Neuronal stem cell (in vitro differentiated cells): ENCODE results near the gene SAMD11.

Experiments used
- DNase-seq: peaks from one replicate; pipeline ENCODE4 v3.0.0-alpha.2; 2013; ENCODE audit warnings: low spot score
- H2AFZ ChIP-seq: one replicate; pipeline ENCODE4 v1.6.1; 2013; ENCODE audit warnings: mild to moderate bottlenecking, low read length, inconsistent platforms
- H2AK5ac ChIP-seq: 2 replicates; pipeline ENCODE4 v1.6.1; 2013; ENCODE audit warnings: low read depth, mild to moderate bottlenecking, inconsistent platforms, low read length, moderate library complexity, mixed read lengths
- H2BK120ac ChIP-seq: 2 replicates; pipeline ENCODE4 v1.6.1; 2013; ENCODE audit warnings: low read depth, mild to moderate bottlenecking, inconsistent platforms, low read length, moderate library complexity, mixed read lengths
- H2BK12ac ChIP-seq: one replicate; pipeline ENCODE4 v1.6.1; 2013; ENCODE audit warnings: low read length, inconsistent platforms
- H2BK15ac ChIP-seq: 2 replicates; pipeline ENCODE4 v1.6.1; 2013; ENCODE audit warnings: mild to moderate bottlenecking, low read length, inconsistent platforms, mixed read lengths
- H2BK5ac ChIP-seq: one replicate; pipeline ENCODE4 v1.6.1; 2013; ENCODE audit warnings: inconsistent platforms, mild to moderate bottlenecking, low read length, moderate library complexity
- H3K14ac ChIP-seq: one replicate; pipeline ENCODE4 v1.6.1; 2013; ENCODE audit warnings: low read length, inconsistent platforms
- H3K18ac ChIP-seq: 2 replicates; pipeline ENCODE4 v1.6.1; 2013; ENCODE audit warnings: low read length, inconsistent platforms
- H3K23ac ChIP-seq: 2 replicates; pipeline ENCODE4 v1.6.1; 2013; ENCODE audit warnings: low read depth, mild to moderate bottlenecking, mixed read lengths, low read length, inconsistent platforms; ENCODE audit not compliant: poor library complexity
- H3K27ac ChIP-seq: replicated peaks from 3 replicates; pipeline ENCODE4 v1.5.1; 2013; ENCODE audit warnings: low read length, inconsistent platforms
- H3K27me3 ChIP-seq, 3 experiments: 2 replicates each; pipeline ENCODE4 v1.6.1; 2013; ENCODE audit warnings: low read length in 3 of 3, mild to moderate bottlenecking in 2 of 3, inconsistent platforms in 1 of 3, low read depth in 1 of 3, mixed read lengths in 1 of 3, moderate library complexity in 1 of 3; ENCODE audit not compliant: control insufficient read depth in 3 of 3, insufficient read depth in 3 of 3
- H3K36me3 ChIP-seq, 2 donors: replicated peaks in 1 of 2; 2 replicates each; pipeline ENCODE4 v1.6.1; 2013; ENCODE audit warnings: low read length in 2 of 2; ENCODE audit not compliant: control insufficient read depth in 2 of 2, insufficient read depth in 2 of 2
- H3K4ac ChIP-seq: 2 replicates; pipeline ENCODE4 v1.6.1; 2013; ENCODE audit warnings: inconsistent platforms, mild to moderate bottlenecking, low read length, moderate library complexity
- H3K4me1 ChIP-seq, 2 donors: 1 replicate in 1 of 2; 2 replicates in 1 of 2; pipeline ENCODE4 v1.6.1; 2013; ENCODE audit warnings: low read length in 2 of 2, low read depth in 1 of 2; ENCODE audit not compliant: control insufficient read depth in 2 of 2, insufficient read depth in 1 of 2
- H3K4me2 ChIP-seq: one replicate; pipeline ENCODE4 v1.6.1; 2013; ENCODE audit warnings: mild to moderate bottlenecking, low read length, inconsistent platforms; ENCODE audit not compliant: insufficient read depth, poor library complexity, severe bottlenecking
- H3K4me3 ChIP-seq, 2 donors: 2 replicates each; pipeline ENCODE4 v1.5.1; 2013; ENCODE audit warnings: low read length in 2 of 2, mild to moderate bottlenecking in 2 of 2, inconsistent platforms in 1 of 2, moderate library complexity in 1 of 2
- H3K79me1 ChIP-seq: one replicate; pipeline ENCODE4 v1.6.1; 2013; ENCODE audit warnings: low read depth, mild to moderate bottlenecking, inconsistent platforms, low read length, moderate library complexity
- H3K9ac ChIP-seq: one replicate; pipeline ENCODE4 v1.6.1; 2013; ENCODE audit warnings: mild to moderate bottlenecking, low read depth, low read length, inconsistent platforms; ENCODE audit not compliant: poor library complexity
- H3K9me3 ChIP-seq, 2 donors: replicated peaks in 1 of 2; 2 replicates each; pipeline versions ENCODE3 to v1.6.1; 2013; ENCODE audit warnings: low read length in 2 of 2, mild to moderate bottlenecking in 2 of 2, inconsistent platforms in 1 of 2, low read depth in 1 of 2, mixed read lengths in 1 of 2, moderate library complexity in 1 of 2; ENCODE audit not compliant: control insufficient read depth in 2 of 2, insufficient read depth in 1 of 2
- H4K8ac ChIP-seq: one replicate; pipeline ENCODE4 v1.6.1; 2013; ENCODE audit warnings: low read depth, mild to moderate bottlenecking, inconsistent platforms, low read length, moderate library complexity
- H4K91ac ChIP-seq: one replicate; pipeline ENCODE4 v1.6.1; 2013; ENCODE audit warnings: low read length, low read depth, mild to moderate bottlenecking, inconsistent platforms; ENCODE audit not compliant: poor library complexity
- WGBS, 2 donors: extraction: QIAGEN DNeasy Blood & Tissue Kit; methylation state at CpG; one replicate each; pipeline ENCODE4 v1.1.7; 2013; ENCODE audit warnings: missing lambda C conversion rate in 2 of 2, mixed read lengths in 1 of 2; ENCODE audit not compliant: insufficient read length in 2 of 2, insufficient replicate concordance in 1 of 2; ENCODE audit errors: extremely low coverage in 2 of 2; 5-methylcytosine and 5-hydroxymethylcytosine counted together

Gene SAMD11

GRCh38 chr1:935751-936231 is 12.1 kb downstream of the SAMD11 start:
- peaks cover 22 to 28% of the 10 kb centered on the region in 2 donors for H3K4me1 ChIP-seq
- H3K18ac ChIP-seq, result peak overlapping the region; percentile 97
- no peak for DNase-seq
- H3K14ac ChIP-seq, result peak overlapping the region; percentile 82
- H2BK120ac ChIP-seq, result peak overlapping the region; percentile 72
- WGBS, 2 donors, result no CpG with 5 or more reads among the region's 30 CpGs
- peaks cover 39 to 91% (median 85%) of the 10 kb centered on the region in 3 experiments for H3K27me3 ChIP-seq
- peak overlapping the region; percentile 6 for H3K23ac ChIP-seq
- H3K9ac ChIP-seq, result peak overlapping the region; percentile 70
- H3K27ac ChIP-seq, result no peak overlapping the region
- peak overlapping the region; percentile 89 for H3K4ac ChIP-seq
- no peak overlapping the region for H4K8ac ChIP-seq
- H3K36me3 ChIP-seq, result no peaks in the 10 kb centered on the region
- H3K9me3 ChIP-seq, result peaks cover 0 to 6% of the 10 kb centered on the region in 2 donors
- no peak overlapping the region for H2BK5ac ChIP-seq
- H2BK12ac ChIP-seq, result no peak overlapping the region
- peaks cover under 1% of the 10 kb centered on the region for H3K79me1 ChIP-seq
- no peak overlapping the region for H3K4me2 ChIP-seq
- H2BK15ac ChIP-seq, result peak overlapping the region; percentile 92
- no peak overlapping the region for H3K4me3 ChIP-seq
- peak overlapping the region; percentile 79 for H4K91ac ChIP-seq
- H2AK5ac ChIP-seq, result peak overlapping the region; percentile 97
- peak overlapping the region; percentile 49 for H2AFZ ChIP-seq

DNA sequence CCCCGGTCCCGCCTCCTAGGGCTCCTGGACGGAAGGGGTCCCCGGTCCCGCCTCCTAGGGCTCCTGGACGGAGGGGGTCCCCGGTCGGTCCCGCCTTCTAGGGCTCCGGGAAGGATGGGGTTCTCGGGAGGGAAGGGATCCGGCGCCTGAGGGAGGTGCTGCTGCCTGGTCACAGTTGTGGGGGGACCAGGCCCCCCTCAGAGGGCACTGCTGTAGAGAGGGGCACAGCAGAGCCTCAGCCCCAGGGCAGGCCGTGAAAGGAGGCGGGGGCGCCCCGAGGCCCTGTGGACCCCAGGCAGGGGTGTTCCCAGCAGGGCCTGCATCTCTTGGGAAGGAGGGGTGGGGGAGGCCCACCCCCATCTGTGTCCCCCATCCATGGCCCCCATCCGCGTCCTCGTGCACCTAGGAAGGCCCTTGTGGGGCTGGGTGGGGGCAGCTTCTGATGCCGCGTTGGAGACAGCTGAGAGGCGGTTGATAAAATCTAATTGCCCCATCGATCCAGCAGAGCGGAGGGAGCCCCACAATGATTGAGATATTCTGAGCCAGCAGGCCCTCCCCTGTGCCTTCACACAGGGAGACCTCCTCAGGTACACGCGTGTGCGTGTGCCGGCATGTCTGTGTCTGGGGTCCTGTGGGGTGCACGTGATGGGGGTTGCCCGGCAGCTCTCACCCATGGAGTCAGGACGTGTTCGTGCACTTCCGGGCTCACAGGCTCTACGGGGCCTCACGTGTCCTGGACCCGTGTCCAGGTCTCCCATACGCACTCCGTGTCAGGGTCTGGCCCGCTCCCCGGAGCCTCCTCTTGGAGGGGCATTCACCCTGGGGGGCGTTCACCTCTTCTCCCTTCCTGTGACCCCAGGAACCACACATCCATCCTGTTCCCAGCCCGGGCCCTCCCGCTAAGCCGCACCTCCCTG is 12.9 kb downstream of the SAMD11 start:
- Histone ChIP-seq H4K91ac (no peak overlapping the region), H4K8ac (no peak overlapping the region), H3K4me1 (peaks cover 28 to 31% of the 10 kb centered on the region in 2 donors), H2AK5ac (peak overlapping the region; percentile 84), H2AFZ (no peak overlapping the region), H3K27ac (no peak overlapping the region), H3K18ac (peak overlapping the region; percentile 80), H3K23ac (peak overlapping the region; percentile 93), H2BK15ac (peak overlapping the region; percentile 58), H3K9me3 (peaks cover 0 to 3% of the 10 kb centered on the region in 2 donors), H3K4me2 (no peak overlapping the region), H2BK5ac (no peak overlapping the region), H3K14ac (peak overlapping the region; percentile 38), H3K27me3 (peaks cover 41 to 91% (median 84%) of the 10 kb centered on the region in 3 experiments), H3K9ac (no peak overlapping the region), H3K79me1 (peaks cover 4% of the 10 kb centered on the region), H3K4me3 (no peak overlapping the region), H2BK120ac (no peak overlapping the region), H3K4ac (no peak overlapping the region), H2BK12ac (peak overlapping the region; percentile 58), H3K36me3 (no peaks in the 10 kb centered on the region)
- no CpG with 5 or more reads among the region's 45 CpGs for whole genome bisulfite sequencing, 2 donors
- no peak for DNase-seq

- no peak overlapping the region for H2AK5ac ChIP-seq
- peaks cover 0 to 3% of the 10 kb centered on the region in 2 donors for H3K9me3 ChIP-seq
- H3K23ac ChIP-seq, result peak overlapping the region; percentile 65
- DNase-seq, result no peak
- no peak overlapping the region for H3K14ac ChIP-seq
- H3K79me1 ChIP-seq, result peaks cover 4% of the 10 kb centered on the region
- no peak overlapping the region for H2AFZ ChIP-seq
- no peak overlapping the region for H4K91ac ChIP-seq
- H3K27me3 ChIP-seq, result peaks cover 42 to 88% (median 81%) of the 10 kb centered on the region in 3 experiments
- H2BK120ac ChIP-seq, result no peak overlapping the region
- peak overlapping the region; percentile 38 for H3K18ac ChIP-seq
- no peak overlapping the region for H2BK5ac ChIP-seq
- H3K4ac ChIP-seq, result no peak overlapping the region
- no peaks in the 10 kb centered on the region for H3K36me3 ChIP-seq
- H4K8ac ChIP-seq, result no peak overlapping the region
- no peak overlapping the region for H2BK15ac ChIP-seq
- H3K4me3 ChIP-seq, result no peak overlapping the region
- no CpG with 5 or more reads among the region's 16 CpGs for WGBS, 2 donors
- no peak overlapping the region for H2BK12ac ChIP-seq
- H3K9ac ChIP-seq, result peak overlapping the region; percentile 44
- H3K4me2 ChIP-seq, result no peak overlapping the region
- H3K27ac ChIP-seq, result no peak overlapping the region
- H3K4me1 ChIP-seq, result peaks cover 28 to 29% of the 10 kb centered on the region in 2 donors
Observed at GRCh38 chr1:937521-937920, 13.8 kb downstream of the SAMD11 start.

DNA sequence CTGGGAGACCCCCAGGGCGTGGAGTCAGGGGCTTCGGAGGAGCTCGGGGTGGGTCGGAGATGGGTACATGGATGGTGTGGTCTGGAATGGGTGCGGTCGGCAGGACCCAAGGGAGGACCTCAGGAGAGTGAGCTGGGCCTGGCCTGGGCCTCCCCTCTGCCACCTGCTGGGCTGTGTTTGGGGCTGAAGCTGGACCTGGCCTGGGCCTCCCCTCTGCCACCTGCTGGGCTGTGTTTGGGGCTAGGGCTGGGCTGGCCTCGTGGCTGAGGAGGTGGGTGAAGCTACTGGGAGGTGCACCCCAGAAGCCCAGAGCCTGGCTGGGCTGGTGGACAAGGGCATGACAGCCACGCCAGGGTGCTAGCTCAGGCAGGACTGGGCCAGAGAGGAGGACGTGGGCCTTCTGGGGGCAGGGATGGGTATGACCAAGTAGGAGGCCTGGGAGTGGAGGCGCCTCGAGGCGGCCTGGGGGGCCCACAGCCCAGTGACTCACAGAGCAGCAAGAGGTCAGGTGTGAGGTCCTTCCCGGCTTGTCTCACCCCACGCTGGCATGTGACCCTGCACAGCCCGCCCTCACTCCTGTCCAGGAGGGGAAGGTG is 14.5 kb downstream of the SAMD11 start:
- peak overlapping the region; percentile 90 for H2BK12ac ChIP-seq
- H3K36me3 ChIP-seq, result no peaks in the 10 kb centered on the region
- no peak overlapping the region for H4K91ac ChIP-seq
- no peak for DNase-seq
- no peak overlapping the region for H2BK120ac ChIP-seq
- peaks cover 4% of the 10 kb centered on the region for H3K79me1 ChIP-seq
- H3K9ac ChIP-seq, result peak overlapping the region; percentile 44
- H3K18ac ChIP-seq, result no peak overlapping the region
- H3K23ac ChIP-seq, result peak overlapping the region; percentile 95
- no peak overlapping the region for H3K4me2 ChIP-seq
- no peak overlapping the region for H3K4me3 ChIP-seq
- no peak overlapping the region for H2AFZ ChIP-seq
- H3K27me3 ChIP-seq, result peaks cover 45 to 88% (median 81%) of the 10 kb centered on the region in 3 experiments
- no peak overlapping the region for H3K27ac ChIP-seq
- peaks cover 0 to 3% of the 10 kb centered on the region in 2 donors for H3K9me3 ChIP-seq
- no peak overlapping the region for H3K14ac ChIP-seq
- H3K4me1 ChIP-seq, result peaks cover 31 to 34% of the 10 kb centered on the region in 2 donors
- H4K8ac ChIP-seq, result no peak overlapping the region
- WGBS, 2 donors, result no CpG with 5 or more reads among the region's 15 CpGs
- H3K4ac ChIP-seq, result no peak overlapping the region
- H2BK15ac ChIP-seq, result peak overlapping the region; percentile 55
- H2BK5ac ChIP-seq, result peak overlapping the region; percentile 53
- H2AK5ac ChIP-seq, result peak overlapping the region; percentile 90
